GM12878 (cell line): ENCODE data around the gene TNFRSF6B. TPM values are rescaled to one million over a fixed set of nuclear protein-coding genes. Genes with fewer than 3 reads are reported as not detected.

Source experiments
- BHLHE40 ChIP-seq, 2 experiments: fragments of 450-650 bp in 1 of 2; IDR thresholded peaks; 2 replicates each; pipeline ENCODE4 v1.6.1; 2011 to 2017; ENCODE audit warnings: low read depth in 2 of 2, borderline replicate concordance in 1 of 2, improper control_type of control experiment in 1 of 2, low read length in 1 of 2, mild to moderate bottlenecking in 1 of 2
- CREM ChIP-seq: IDR thresholded peaks from 2 replicates; pipeline ENCODE4 v1.6.1; 2014; ENCODE audit warnings: antibody characterized with exemption, low read depth
- EGR1 ChIP-seq, 2 experiments: IDR thresholded peaks; 1 replicate in 1 of 2; 2 replicates in 1 of 2; pipeline ENCODE4 v1.6.1; 2011 to 2012; ENCODE audit warnings: low read depth in 2 of 2, low read length in 2 of 2, borderline replicate concordance in 1 of 2, mild to moderate bottlenecking in 1 of 2, moderate library complexity in 1 of 2
- GATAD2B ChIP-seq: fragments of 450-650 bp; conservative IDR thresholded peaks from 2 replicates; pipeline ENCODE4 v1.6.1; 2017; ENCODE audit warnings: low read depth, mild to moderate bottlenecking, moderate library complexity
- HDGF ChIP-seq: fragments of 450-650 bp; IDR thresholded peaks from 2 replicates; pipeline ENCODE4 v1.6.1; 2016; ENCODE audit warnings: antibody characterized with exemption
- IKZF1 ChIP-seq: fragments of 450-650 bp; conservative IDR thresholded peaks from 2 replicates; pipeline ENCODE4 v1.6.1; 2017; ENCODE audit warnings: antibody characterized with exemption, mild to moderate bottlenecking
- MXI1 ChIP-seq: fragments of 150-350 bp; IDR thresholded peaks from 2 replicates; pipeline ENCODE4 v1.6.1; 2011; ENCODE audit warnings: low read depth, mild to moderate bottlenecking, inconsistent platforms, low read length, improper control_type of control experiment
- NBN ChIP-seq: fragments of 450-650 bp; IDR thresholded peaks from 2 replicates; pipeline ENCODE4 v1.6.1; 2016
- NFYA ChIP-seq: IDR thresholded peaks from 2 replicates; pipeline ENCODE4 v1.6.1; 2011; ENCODE audit warnings: low read depth, mild to moderate bottlenecking, low read length, improper control_type of control experiment, borderline replicate concordance
- NKRF ChIP-seq: fragments of 450-650 bp; conservative IDR thresholded peaks from 2 replicates; pipeline ENCODE4 v1.6.1; 2017; ENCODE audit warnings: mild to moderate bottlenecking, moderate library complexity
- POLR2A ChIP-seq: IDR thresholded peaks from 2 replicates; pipeline ENCODE4 v1.6.1; 2011; ENCODE audit warnings: low read depth, mild to moderate bottlenecking, low read length
- RUNX3 ChIP-seq: IDR thresholded peaks from 2 replicates; pipeline ENCODE4 v1.6.1; 2012; ENCODE audit warnings: low read length, inconsistent platforms
- SIX5 ChIP-seq: IDR thresholded peaks from 2 replicates; pipeline ENCODE4 v1.6.1; 2011; ENCODE audit warnings: mild to moderate bottlenecking, low read depth, low read length, moderate library complexity; ENCODE audit not compliant: severe bottlenecking
- SMARCA5 ChIP-seq: fragments of 450-650 bp; IDR thresholded peaks from 2 replicates; pipeline ENCODE4 v1.6.1; 2017; ENCODE audit warnings: mild to moderate bottlenecking
- TCF12 ChIP-seq: IDR thresholded peaks from 2 replicates; pipeline ENCODE4 v1.6.1; 2011; ENCODE audit warnings: low read depth, mild to moderate bottlenecking, low read length
- polyA plus RNA-seq, 11 experiments: library from polyadenylated mRNA; depleted of rRNA in 4 of 11; unstranded in 6 of 11; stranded (reverse) in 5 of 11; fragments of >200 nt; fragmentation: Nextera tagmentation in 4 of 11; fragmentation: Illumina TruSeq in 1 of 11; extraction: Ambion mirVana in 4 of 11; extraction: Trizol in 1 of 11; gene quantifications; 1 replicate in 1 of 11; 2 replicates in 10 of 11; pipeline versions ENCODE4 v1.2.1 to v1.2.3, GENCODE V29; 2011 to 2016; ENCODE audit warnings: inconsistent platforms in 2 of 11, missing spikeins in 2 of 11, low read depth in 1 of 11
- total RNA-seq, 4 experiments: library from RNA; depleted of rRNA in 3 of 4; stranded (reverse); fragments of >200 nt in 3 of 4; fragmentation: Illumina TruSeq in 1 of 4; extraction: Trizol in 1 of 4; gene quantifications; 2 replicates each; pipeline versions ENCODE4 v1.2.1 to v1.2.3, GENCODE V29; 2013 to 2021
- TF ChIP-seq, protein P1 (sequence below): IDR thresholded peaks from 2 replicates; pipeline ENCODE4 v1.6.1; 2011; ENCODE audit warnings: borderline replicate concordance, low read depth, mild to moderate bottlenecking, moderate library complexity, mixed read lengths, low read length; ENCODE audit not compliant: insufficient read depth; ENCODE audit errors: extremely low read length

TNFRSF6B gene
- total and polyA plus RNA-seq, 10 of the 15 experiments (the other 5 are each of a cell fraction or from before 2014, with no cell fraction given): 0.67 to 2.2 (median 1.8) TPM; not detected in 7

DNA sequence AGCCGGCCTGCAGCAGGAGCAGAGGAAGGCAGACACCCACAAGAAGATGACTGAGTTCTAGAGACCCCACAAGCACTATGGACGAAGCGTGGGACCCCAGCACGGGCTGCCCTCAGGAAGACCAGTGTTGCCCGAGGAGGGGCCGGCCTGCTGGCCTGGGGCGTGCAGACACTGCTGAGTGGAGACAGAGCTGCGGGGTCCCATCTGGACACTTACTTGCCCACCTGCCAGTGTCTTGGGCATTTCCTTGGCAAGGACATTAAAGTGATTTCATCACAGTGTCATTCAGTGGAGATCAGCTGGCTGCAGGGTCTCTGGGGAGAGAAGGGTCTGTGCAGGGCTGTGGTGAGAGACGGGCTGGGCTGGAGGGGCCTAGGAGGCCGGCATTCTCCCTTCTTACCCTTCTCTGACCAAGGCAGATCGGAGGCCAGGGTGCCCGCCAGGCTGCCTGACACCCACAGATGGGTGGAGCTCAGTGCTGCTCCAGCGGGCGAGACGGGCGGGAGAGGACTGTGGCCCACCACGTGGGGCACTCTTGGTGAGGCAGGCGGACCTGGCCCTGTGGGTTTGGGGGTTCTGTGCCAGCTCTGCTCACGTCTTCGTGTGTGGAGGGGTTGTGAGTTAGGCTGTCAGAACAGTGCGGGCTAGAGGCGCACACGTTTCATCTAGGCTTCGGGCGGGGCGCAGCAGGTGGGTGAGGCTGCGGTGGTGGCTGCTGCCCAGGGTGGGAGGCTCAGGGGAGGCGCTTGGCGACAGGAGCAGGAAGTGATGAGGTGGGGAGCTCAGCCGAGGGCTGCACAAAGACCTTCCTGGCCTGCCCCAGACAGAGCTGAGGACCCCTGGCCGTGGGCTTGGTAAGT is 39.6 kb downstream of the TNFRSF6B start, which contains the start of gene LIME1 (continued):
- TF ChIP-seq NKRF (0 out of 2 replicates have a peak, but pooled peaks have one; percentile 24), EGR1 (IDR thresholded peaks at IDR 0.05; ENCODE audit: borderline replicate concordance in 1 of 2, low read depth in 2 of 2, low read length in 2 of 2) (0 out of 3 replicates have a peak, but pooled peaks of 1 of the 2 experiments have one; percentile 18), SMARCA5 (0 out of 2 replicates have a peak, but pooled peaks have one; percentile 8), GATAD2B (peak; percentile 74; the same call in 1 of the 2 replicates), IKZF1 (no peak; the same call in 1 of the 2 replicates), NBN (peak; percentile 72), TCF12 (0 out of 2 replicates have a peak, but pooled peaks have one; percentile 20), SIX5 (no peak), BHLHE40 (IDR thresholded peaks at IDR 0.05; ENCODE audit: borderline replicate concordance in 1 of 2, low read depth in 2 of 2, low read length in 1 of 2) (peak in 1 of 2 experiments; percentile 67; a peak in 2 of 4 replicates), MXI1 (peak; percentile 45; the same call in 1 of the 2 replicates), NFYA (no peak), RUNX3 (peak; percentile 42), HDGF (peak; percentile 92), CREM (0 out of 2 replicates have a peak, but pooled peaks have one; percentile 27), POLR2A (peak; percentile 72)
- TF ChIP-seq, protein P1, sequence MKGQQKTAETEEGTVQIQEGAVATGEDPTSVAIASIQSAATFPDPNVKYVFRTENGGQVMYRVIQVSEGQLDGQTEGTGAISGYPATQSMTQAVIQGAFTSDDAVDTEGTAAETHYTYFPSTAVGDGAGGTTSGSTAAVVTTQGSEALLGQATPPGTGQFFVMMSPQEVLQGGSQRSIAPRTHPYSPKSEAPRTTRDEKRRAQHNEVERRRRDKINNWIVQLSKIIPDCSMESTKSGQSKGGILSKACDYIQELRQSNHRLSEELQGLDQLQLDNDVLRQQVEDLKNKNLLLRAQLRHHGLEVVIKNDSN: peak; percentile 77
